Fibroblast of the aortic adventitia (primary cell): ENCODE data around the gene DNAJC8. TPM values are rescaled to one million over a fixed set of nuclear protein-coding genes. Genes with fewer than 3 reads are reported as not detected.

Experiments used
- DNase-seq: peaks from one replicate; pipeline ENCODE4 v3.0.0-alpha.2; 2010; ENCODE audit warnings: low read depth
- H3K4me3 ChIP-seq: 2 replicates; pipeline ENCODE4 v1.5.1; 2011; ENCODE audit warnings: low read depth, mild to moderate bottlenecking, control low read depth, low read length, moderate library complexity
- CTCF ChIP-seq: IDR thresholded peaks from 2 replicates; pipeline ENCODE4 v1.5.1; 2011; ENCODE audit warnings: mild to moderate bottlenecking, low read length, control low read depth, inconsistent platforms; ENCODE audit not compliant: insufficient read depth
- total RNA-seq: library from RNA; depleted of rRNA; stranded (reverse); fragments of >200 nt; gene quantifications from 2 replicates; pipeline ENCODE4 v1.2.3, GENCODE V29; 2012; ENCODE audit warnings: low replicate concordance

DNAJC8 gene
- total RNA-seq, 1 donor: 76.4 TPM

DNA sequence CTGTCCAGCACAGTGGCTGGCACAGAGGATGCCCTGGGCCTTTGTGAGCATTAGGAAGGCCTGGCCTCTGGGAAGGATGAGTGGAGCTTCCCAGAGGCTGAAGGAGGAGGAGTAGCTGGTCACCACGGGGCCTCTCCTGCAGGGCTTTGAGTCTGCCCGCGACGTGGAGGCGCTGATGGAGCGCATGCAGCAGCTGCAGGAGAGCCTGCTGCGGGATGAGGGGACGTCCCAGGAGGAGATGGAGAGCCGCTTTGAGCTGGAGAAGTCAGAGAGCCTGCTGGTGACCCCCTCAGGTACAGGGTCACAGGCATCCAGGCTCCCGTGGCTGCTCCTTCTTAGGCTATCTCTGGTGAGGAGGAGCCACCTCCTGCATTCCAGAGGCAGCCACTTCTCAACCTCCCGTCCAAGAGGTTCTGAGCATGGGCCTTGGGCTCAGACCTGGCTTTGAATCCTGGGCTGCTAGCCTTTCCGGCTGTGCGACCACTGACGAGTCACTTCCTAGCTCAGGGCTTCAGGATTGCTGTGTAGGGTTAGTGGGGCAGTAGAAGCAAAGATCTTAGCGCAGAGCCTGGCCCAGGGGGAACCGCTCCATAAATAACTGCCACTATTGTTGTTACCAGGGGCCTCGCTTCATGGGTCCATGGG is 40.5 kb upstream of the DNAJC8 start:
- H3K4me3 ChIP-seq: no peak overlapping the region
- TF ChIP-seq CTCF: no peak
- no peak for DNase-seq

DNA sequence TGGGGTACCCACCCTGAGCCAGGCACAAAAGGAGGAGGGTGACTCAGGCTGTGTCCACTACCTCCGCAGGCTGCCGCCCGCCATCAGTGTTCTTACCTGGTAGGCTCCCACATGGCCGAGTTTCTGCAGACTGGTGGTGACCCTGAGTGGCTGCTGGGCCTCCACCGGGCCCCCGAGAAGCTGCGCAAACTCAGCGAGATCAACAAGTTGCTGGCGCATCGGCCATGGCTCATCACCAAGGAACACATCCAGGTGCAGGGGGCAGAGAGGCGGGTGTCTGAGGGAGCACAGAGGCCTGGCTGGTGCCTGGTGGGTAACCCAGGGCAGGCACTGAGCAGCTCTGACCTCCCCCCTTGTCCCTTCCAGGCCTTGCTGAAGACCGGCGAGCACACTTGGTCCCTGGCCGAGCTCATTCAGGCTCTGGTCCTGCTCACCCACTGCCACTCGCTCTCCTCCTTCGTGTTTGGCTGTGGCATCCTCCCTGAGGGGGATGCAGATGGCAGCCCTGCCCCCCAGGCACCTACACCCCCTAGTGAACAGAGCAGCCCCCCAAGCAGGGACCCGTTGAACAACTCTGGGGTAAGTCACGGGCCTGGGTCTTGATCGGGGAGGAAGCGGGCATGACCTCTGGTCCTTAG is 39.5 kb upstream of the DNAJC8 start:
- no peak overlapping the region for H3K4me3 ChIP-seq
- no peak for DNase-seq
- TF ChIP-seq CTCF: no peak

DNA sequence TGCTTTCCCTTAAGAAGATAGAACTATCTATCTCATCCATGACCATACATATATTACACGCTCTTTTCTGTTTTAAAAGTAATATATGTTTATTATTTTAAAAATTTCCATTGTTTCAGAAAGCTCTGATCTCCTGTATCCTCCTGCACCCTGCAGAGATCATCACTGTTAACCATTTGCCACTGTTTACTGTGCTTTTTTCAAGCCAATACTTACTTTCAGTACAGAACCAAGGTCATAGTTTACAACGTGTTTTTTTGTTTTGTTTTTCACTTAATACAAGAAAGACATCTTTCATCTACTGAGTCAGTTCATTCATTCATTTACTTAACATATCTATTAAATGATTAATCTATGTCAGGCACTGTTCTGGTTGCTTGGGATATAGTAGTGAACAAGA is 36.7 kb upstream of the DNAJC8 start:
- no peak for DNase-seq
- TF ChIP-seq CTCF: no peak
- no peak overlapping the region for H3K4me3 ChIP-seq

DNA sequence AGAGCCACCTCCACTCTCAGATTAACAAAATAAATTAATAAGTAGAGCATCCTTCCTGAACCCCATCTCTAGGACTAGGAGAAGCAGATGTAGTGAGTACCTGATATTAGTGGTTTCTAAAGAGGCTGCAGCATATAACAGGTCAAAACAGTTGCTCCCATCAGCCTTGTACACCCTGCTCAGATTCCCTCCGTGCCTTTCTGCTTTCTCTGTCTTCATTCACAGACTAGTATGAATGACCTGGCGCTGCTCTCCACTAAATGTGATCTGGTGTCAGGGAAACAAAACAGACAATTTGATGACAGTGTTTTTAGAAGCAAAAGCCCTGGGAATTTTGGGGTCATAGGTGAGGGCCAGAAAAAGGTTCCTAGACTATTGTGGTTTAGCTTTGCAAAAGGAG is 34.8 kb upstream of the DNAJC8 start:
- DNase-seq: no peak
- TF ChIP-seq CTCF: no peak
- no peak overlapping the region for H3K4me3 ChIP-seq

DNA sequence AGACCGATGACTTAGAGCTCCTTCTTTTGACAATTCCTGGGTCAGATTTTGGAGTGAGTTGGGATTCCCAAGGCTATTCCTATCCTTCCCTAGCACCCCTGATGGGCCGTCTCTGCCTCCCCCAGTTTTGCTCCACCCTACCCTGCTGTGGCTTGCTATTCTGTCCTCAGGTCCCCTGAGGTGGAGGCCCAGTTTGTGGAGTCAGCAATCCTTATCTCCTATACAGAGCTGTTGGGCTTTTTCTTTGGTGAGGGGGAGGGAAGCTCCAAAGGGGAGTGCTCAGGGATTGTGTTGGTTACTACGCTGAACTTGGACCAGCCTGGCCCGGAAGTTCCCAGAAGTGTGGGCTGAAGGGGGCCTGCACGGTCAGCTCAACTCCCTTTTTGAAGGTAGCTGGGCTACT is 34.1 kb upstream of the DNAJC8 start:
- peak overlapping the region; percentile 45 for H3K4me3 ChIP-seq

GRCh38 chr1:28265577-28265976 is 32.7 kb upstream of the DNAJC8 start:
- TF ChIP-seq CTCF: no peak
- H3K4me3 ChIP-seq: peak overlapping the region; percentile 26
- DNase-seq: no peak

More for the DNA sequence above, 34.1 kb upstream of the DNAJC8 start:
- TF ChIP-seq CTCF: no peak
- DNase-seq: no peak
